Measurements from ENCODE around the gene PDS5A.

DNA sequence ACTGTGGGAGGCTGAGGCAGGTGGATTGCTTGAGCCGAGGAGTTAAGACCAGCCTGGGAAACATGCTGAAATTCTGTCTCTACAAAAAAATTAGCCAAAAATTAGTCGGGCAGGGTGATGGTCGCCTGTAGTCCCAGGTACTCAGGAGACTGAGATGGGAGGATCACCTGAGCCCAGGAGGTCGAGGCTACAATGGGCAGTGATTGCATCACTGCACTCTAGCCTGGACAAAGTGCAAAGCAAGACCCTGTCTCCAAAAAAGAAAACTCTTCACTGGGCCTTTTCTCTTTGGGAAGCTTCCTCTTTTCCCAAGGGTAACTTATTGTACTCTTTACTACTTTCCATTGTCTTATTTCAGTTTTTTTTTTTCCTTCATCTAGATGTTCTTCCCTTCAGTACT lies 190.9 kb downstream of the PDS5A start:
- TF ChIP-seq, protein P1, sequence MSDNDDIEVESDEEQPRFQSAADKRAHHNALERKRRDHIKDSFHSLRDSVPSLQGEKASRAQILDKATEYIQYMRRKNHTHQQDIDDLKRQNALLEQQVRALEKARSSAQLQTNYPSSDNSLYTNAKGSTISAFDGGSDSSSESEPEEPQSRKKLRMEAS (IDR thresholded peaks at IDR 0.05; ENCODE audit: low read depth, low read length) = no peak
- TF ChIP-seq MYC (IDR thresholded peaks at IDR 0.05; ENCODE audit: low read depth, low read length) = no peak
- TF ChIP-seq, protein P2, sequence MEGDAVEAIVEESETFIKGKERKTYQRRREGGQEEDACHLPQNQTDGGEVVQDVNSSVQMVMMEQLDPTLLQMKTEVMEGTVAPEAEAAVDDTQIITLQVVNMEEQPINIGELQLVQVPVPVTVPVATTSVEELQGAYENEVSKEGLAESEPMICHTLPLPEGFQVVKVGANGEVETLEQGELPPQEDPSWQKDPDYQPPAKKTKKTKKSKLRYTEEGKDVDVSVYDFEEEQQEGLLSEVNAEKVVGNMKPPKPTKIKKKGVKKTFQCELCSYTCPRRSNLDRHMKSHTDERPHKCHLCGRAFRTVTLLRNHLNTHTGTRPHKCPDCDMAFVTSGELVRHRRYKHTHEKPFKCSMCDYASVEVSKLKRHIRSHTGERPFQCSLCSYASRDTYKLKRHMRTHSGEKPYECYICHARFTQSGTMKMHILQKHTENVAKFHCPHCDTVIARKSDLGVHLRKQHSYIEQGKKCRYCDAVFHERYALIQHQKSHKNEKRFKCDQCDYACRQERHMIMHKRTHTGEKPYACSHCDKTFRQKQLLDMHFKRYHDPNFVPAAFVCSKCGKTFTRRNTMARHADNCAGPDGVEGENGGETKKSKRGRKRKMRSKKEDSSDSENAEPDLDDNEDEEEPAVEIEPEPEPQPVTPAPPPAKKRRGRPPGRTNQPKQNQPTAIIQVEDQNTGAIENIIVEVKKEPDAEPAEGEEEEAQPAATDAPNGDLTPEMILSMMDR (IDR thresholded peaks at IDR 0.05; ENCODE audit: low read depth, low read length) = no peak
- no peak for TF ChIP-seq POLR2A (IDR thresholded peaks at IDR 0.05; ENCODE audit: extremely low read depth, insufficient read length)
